ENCODE measurements around the gene SMIM23.

SMIM23 gene

DNA sequence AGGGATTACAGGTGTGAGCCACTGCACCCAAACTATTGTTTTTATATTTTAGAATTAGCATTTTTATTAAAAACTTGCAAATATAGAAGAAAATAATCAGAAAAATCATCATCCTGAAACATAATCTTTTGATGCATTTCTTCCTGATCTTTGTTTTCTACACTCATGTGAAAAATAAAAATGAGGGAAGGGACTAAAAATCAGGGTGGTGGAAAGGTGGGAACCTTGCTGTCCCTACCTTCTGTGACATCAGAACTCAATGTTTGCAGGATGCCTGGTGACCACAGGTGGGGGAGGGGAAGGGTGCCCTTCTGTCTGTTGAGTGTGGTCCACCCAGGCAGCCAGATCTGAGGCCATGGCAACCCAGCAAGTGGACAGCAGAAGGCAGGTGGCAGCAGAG, at the start of gene SMIM23:
TSS of gene SMIM23 (plus strand) at position 301 of the 400 bp plus-strand sequence. CDS start at position 356, 55 bp downstream.
- no peak for DNase-seq (ENCODE audit: low read depth)

DNA sequence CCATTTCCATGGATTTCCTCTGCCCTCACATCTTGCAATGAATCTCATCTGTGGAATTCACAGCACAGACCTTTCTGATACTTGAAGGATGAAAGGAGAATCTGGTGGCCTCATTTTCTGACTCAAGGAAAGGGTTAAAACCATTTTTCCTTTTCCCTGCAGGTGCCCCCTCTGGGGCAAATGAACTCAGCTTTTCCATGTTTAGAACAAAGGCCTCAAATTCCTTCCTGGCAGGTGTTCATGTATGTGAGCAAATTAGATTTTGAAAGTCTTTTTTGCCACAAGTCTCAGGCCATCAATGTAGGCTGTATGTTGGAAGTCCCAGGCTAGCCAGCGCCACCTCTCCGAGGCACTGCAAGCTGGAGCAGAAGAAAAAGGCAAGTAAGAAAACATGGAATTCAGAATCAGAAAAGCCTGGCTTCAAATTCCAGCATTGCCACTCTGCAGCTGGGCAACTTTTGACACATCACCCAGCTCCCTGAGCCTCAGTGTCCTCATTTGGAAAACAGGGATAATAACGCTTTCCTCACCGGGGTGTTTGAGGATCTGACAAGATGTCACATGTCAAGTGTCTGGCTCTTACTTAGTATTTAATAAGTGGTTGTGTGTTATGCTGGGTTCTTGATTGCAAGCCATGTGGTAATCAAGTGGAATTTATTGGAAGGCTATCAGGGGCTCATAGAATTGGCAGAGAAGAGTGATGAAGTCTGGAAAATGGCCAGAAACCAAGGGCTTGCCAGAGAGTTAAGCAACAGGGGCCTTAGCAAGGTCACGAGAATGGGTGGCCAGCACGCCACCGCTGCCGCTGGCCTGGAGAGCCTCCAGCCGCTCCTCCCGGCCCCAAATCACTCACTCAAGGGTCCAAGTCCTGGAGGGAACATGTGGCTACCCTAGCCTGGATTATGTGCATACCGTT, 48.4 kb upstream of the SMIM23 start:
- no peak for DNase-seq (ENCODE audit: low read depth)

DNA sequence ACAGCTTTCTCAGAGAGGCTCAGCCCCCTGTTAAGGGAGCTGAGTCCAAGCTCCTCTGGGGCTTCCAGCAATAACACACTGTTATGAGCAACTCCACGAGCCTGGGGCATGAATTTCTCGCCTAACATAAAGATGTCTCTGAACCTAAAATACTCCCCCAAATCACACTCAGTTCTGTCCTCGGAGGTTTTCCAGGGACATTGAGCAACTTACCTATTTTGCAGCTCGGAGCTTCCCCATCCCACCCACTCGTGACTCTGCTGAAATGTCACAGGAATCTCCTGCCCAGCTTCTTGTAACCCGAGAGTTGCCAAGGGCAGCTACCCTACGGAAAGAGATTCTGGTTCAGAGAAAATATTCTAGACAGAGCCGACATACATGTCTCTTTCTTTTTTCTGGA, 47.1 kb upstream of the SMIM23 start:
- no peak for DNase-seq (ENCODE audit: low read depth)

DNA sequence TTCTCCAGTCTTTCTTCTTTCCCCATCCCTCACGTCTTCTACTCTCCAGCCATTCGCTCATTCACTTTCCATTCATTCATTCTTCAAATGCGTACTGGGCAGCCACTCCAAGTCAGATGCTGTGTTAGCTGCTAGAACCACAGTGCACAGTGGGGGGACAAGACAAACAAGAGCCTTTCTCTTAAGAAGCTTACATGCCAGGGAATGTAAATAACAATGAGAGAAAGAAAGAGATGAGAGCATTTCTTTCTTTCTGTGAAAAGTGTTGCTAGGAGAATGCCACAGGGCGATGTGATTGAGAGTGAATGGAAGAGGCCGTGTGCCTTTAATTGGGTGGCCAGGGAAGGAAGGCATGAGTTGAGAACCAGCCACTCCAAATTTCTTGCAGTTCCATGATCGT, 46.3 kb upstream of the SMIM23 start:
- no peak for DNase-seq (ENCODE audit: low read depth)

DNA sequence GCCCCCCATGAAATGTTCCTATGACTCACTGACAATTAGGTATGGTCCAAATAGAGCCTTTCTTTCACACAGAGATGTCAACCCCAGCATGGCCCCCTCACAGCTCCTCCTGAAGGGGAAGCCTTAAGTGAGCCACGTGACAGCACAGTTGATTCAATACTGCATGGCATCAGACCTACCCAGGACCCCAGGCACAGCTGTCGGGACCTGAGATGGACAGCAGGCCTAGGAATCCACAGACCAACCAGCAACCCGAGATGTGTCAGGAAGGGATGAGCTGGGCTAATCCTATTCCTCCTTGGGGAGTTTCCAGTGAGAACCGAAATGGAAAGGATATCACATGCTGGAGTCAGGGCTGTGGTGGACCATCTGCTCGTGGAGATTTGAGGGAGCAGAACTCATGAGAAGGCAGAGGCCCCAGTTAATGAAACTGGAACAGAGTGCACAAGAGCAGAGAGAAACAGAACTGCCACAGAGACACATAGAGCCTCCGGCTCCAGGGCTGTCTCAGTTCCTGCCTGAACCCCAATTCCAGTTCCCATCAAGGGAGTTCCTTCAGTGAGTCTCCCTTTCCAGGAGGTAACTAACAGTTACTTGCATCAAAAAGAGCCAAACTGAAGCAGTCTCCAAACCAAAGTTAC, 42.1 kb upstream of the SMIM23 start:
- DNase-seq (ENCODE audit: low read depth), result no peak

DNA sequence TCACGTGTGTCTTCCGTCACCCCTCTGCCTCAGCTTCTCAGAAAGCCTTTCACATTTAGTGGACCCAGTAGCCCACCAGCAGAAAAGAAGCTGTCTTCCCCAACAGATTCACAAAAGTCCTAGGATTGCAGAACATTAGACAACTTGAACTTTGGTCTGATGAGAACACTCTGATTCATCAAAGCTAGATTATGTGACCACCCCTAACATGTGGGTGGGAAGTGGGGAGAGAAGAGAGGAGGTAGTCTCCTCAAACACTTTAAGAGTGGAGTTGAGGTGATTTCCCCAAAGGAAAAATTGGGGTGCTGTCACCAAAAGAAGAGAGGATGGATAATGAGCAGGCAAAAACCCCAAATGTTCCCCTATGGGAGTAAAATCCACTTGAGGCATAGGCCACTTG, 41.4 kb upstream of the SMIM23 start:
- DNase-seq (ENCODE audit: low read depth), result no peak

DNA sequence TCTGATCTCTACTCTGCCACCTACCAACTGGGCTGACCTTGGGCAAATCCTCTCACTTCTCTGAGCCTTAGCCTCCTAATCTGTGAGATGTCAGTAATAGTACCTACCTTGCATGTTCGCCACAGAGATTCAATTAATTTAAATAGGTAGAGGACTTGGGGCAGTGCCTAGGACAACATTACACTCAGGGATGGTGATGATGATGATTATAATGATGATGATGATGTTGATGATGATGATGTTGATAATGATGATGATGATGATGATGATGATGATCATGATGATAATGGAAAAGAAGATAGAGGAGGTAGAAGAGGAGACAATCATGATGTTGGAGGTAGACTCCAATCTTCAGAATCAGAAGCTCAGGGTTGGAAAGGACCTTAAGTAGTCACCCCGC, 40.7 kb upstream of the SMIM23 start:
- DNase-seq (ENCODE audit: low read depth), result no peak

DNA sequence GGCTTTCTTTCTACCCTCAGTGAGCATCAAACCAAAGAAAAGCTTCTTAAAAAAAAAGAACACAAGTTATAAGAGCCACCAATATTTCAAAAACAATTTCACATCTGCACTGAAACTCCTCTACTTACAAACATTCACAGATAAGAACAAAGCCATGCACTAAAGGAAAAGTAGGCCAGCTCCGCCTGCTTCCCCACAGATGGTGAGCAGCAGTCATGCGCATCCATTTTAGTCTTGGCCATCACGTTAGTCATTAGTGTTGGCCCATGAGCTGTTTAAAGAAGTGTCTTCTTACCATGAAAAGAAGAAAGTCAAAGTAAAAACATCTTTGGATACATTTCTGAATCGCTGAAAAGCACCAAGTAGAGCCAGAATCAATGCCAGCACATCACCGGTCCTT, 40.0 kb upstream of the SMIM23 start:
- no peak for DNase-seq (ENCODE audit: low read depth)

DNA sequence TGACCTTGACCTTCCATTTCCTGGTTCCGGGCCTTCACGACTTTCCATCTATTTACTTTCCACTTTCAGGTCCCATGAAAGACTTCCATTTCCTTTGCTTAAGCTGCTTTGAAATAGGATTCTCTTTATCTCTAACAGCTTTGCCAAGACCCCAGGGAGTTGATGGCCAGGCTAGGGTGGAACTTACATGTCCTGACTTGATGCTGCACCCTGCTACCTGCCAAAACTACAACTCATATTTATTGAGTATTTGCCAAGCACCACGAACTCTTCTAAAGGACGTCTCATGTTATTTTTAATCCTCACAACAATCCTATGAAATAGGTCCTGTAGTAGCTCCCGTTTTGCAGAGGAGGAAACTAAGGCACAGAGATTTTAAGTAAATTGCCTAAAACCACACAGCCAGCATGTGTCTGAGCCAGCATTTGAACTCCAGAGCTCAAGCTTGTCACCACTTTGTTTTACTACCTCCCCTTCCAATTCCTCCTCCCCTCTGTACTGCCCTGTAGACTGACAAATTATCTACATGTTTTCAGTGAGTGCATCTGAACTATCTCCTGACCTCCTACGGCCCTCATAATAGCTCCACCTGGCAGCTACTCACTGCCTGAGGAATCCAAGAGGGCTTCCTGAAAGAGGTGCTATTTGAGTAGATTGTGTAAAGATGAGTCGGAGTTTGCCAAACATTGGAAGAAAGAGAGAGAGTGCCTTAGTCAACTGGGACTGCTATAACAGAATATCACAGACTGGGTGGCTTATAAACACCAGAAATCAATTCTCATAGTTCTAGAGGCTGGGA, 38.4 kb upstream of the SMIM23 start:
- DNase-seq (ENCODE audit: low read depth), result no peak

DNA sequence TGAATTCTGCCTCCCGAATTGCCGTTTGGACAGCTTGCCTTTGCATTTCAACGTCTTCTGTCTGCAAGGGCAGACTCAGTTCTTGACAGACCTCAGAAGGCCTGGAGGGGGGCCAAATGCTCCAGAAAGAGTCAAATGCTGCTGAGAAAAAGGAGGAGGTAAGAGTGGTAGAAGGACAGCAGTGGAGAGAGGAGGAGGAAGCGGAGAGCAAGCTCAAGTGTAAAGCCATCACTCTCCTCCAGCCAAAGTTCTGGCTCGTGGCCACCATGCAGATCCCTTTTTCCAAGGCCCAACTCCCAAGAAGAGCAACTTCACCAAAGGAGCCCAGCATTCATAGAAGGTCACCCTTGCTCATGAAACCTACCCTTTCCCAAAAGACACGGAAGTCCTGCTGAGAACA, 36.9 kb upstream of the SMIM23 start:
- DNase-seq (ENCODE audit: low read depth), result no peak

DNA sequence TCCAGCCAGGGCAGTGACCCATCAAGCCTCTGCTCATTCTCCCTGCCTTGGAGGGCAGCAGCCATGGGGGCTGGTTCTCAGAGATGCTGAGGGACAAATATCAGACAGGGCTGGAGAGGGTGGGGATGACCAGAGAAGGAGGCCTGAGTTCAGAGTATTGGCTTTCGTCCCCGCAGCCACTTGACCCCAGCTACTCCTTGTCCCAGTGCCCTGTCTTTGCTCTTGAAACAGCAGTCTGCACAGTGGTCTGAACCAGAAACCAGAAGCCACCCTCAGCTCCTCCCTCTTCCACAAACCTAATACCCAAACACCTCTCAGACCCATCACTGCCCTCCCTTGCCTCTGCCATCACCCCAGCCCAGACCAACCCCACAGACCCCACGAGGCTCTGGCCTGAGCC, 36.3 kb upstream of the SMIM23 start:
- no peak for DNase-seq (ENCODE audit: low read depth)

DNA sequence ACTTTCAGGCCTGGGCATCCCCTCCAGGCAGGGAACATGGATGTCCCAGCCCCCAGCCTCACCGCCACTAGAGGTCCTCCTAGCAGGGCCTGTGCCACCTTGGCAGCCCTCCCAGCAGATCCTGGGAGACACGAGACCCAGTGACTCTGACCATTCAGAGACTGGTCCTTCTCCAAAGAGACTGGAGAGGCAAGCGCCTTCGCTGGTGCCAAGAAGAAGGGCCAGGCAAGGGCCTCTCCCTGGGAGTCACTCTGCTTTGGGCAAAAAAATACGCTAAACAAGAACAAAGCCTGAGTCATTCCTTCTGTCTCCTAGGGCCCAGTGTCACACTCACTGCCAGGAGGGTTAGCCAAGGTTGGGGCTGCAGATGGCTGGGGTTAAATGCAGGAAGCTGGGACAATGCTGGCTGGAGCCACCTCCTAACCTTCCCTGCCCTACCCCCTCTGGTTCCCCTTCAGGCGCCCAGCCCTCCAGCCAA, 35.3 kb upstream of the SMIM23 start:
- DNase-seq (ENCODE audit: low read depth), result no peak

DNA sequence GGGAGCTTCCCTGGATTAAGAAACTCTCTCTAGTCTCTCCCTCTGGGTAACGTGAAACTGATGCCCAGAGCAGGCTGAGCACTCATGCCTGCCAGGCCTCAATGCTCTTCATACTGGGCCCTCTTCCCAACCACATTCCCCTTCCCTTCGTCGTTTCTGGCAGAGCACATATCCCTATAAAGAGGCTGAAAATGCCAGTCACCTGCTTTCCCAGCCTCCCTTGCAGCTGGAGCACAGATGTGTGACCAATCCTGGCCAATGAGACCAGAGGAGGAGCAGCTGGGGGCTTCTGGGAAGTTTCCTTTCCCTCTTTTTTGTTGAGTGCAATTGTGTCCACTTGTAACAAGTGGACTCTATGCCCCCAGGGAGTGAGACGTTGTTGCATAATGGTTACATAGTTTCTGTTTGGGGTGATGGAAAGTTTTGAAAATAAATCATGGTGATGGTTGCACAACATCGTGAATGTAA, 30.2 kb upstream of the SMIM23 start:
- no peak for DNase-seq (ENCODE audit: low read depth)

DNA sequence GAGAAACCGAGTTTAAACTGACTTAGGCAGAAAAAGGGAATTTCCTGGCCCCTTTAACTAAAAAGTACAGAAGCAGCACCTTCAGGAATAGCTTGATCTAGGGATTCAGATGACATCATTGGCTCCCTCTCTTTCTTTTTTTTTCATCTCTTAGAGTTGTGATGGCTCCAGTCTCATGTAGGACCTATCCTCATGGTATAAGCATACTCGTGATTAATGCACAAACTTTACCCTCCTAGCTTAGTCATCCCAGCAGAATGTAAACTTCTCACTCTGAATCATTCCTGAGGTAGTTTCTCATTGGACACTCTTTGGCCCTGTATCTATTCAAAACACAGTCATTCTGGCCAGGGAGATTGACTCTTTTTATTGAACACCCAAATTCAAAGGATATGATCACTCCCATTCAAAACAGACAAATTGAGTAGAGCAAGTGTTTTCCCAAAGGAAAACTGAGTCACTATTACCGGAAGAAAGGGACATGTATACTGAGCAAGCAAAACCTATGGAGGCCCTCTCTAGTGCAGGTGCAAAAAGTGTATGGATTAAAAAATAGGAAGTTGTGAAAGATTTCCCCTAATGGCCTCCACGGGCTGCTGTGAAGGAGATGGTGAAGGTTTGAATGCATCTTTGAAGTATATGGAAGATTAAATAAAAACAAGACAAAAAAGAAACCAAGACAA, 27.6 kb upstream of the SMIM23 start:
- DNase-seq (ENCODE audit: low read depth), result no peak

DNA sequence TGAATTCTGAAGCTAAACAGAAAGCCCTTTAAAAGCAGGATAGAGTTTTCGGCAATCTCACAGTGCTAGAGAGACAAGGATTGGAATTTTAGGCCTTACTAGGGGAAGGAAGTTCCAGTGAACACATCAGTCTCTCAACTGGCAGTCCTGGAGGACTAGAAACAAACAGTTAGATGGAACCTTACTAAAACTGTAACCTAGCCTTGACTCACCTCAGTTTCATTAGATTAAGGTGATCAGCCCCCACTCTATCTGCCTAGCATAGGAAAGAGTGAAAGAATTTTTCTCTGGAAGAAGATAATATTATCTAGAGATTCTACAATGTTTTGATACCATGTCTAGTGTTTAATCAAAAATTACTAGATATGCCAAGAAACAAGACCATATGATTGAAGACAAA, 25.8 kb upstream of the SMIM23 start:
- no peak for DNase-seq (ENCODE audit: low read depth)

DNA sequence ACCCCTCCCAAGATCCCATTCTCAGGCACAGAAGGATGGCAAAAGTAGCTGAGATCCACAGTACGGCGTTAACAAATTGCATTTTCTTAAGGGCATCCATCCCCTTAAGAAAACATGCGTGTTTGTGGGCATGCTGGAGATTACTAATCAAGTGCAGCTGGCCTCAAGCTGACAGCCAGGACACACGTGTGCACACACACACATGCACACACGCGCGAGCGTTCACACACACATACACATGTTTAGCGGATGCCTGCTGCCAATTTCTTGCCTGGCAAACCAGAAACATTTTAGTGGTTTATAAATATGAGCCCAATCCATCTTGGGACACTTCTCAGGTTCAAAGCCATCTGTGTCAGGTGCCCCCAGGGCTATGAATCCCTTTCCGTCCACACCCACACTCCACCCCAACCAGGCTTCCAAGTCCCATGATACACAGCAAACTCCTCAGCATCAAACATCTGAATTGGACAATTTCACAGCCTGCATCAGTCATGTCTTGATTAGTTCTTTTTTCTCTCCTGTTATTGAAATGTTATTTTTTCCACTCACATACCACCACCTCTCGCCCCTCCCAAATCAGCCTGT, 23.5 kb upstream of the SMIM23 start:
- DNase-seq (ENCODE audit: low read depth), result no peak

DNA sequence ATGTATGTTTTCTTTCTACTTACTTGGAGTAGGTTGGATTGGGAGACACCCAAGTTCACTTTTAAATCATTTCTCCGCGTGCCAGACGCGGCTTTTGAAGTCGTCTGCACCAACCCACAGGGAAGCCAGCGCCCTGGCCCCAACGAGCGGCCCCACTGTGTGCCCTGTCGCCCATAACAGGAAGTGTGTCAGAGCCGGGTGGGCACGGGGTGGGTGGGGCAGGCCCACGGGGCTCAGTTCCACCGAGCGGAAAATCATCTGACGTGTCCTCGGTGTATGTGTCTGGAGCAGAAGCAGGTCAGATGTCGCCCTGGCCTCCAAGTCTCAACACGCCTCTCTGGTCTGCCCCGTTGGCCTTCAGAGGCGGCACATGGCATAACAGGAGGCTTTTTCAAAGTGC, 22.7 kb upstream of the SMIM23 start:
- no peak for DNase-seq (ENCODE audit: low read depth)

DNA sequence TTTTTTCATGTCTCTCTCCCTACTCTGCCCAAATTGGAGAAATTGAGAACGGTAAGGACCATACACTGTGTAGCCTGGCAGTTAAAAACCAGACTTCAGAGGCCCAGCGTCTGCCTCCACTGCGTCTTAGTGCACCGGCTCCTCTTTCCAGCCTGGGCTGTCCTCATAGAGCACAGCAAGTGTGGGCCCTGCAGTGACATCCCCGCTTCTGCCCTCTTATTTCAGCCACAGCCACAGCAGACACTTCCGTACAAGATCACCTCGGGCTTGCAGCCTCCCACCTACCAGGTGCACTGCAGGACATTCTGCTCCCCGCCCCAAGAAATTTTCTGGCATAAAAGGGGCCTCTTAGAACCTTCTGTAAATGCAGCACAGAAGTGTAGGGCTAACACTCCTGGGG, 21.4 kb upstream of the SMIM23 start:
- DNase-seq (ENCODE audit: low read depth), result no peak

DNA sequence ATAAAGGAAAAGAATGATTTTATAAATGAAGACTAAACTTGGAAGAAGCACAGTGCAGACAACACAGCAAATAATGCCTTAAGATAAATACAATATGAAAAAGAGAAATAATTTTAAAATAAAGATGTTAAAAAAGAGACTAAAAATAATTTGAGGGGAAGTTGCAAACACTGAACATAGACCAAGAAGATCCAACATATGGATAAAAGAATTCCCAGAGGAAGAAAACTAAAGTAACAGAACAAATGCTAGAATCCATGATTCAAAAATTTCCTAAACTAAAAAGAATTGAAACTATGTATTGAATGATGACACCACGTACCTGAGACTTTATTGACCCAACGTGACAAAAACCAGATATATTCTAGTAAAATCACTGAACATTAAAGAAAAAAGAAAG, 18.7 kb upstream of the SMIM23 start:
- no peak for DNase-seq (ENCODE audit: low read depth)

DNA sequence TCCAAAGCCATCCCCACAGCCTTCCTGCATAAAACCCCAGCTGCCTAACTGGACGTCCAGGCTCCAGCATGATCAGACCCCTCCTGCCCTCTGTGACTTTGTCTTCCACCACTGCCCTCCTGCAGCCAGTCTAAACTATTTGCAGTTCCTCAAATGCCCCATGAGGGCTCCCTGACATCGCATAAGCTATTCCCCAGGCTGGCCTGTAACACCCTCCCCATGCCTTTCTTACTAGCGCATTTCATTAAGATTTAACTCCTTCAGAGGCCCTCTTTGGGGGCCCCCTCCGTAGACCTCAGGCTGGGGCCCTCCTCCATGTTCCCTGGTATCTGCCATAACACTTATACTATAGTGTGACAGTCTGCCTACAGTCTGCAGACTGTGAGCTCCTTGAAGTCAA, 15.5 kb upstream of the SMIM23 start:
- DNase-seq (ENCODE audit: low read depth), result no peak

DNA sequence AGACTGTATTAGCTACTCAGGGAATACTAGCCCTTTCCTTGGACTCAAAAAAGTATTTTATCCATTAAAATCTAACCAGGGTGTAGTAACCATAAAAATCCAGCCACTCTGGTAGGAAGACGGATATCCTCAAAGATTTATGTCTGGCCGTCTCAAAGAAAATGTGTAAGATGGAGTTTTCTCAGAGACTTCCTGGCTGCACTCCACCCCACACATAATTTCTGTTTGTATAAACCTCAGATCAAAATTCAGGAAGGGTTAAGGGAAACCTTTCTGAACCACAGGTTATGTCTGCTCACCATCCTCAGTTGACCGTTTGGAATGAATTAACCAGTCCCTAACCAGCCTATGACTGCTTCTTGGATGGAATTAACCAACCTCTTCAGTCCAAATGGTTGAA, 13.8 kb upstream of the SMIM23 start:
- DNase-seq (ENCODE audit: low read depth), result no peak

DNA sequence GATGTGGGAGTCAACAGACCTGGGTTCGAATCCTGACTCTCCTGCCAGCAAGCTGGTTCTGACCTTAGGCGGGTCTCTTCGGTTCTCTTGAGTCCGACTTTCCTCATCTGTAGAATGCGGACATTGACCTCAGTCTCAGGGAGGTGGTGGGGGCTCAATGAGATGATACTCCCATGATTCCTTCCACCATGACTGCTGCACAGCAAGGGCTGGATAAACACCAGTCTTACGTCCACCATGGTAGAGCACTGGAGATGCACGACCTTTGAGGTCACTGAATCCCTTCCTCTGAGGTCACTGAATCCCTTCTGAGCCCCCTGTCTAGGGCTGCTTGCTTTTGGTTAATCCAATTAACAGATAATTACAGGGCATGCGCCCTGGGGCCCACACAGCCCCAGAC, 12.5 kb upstream of the SMIM23 start:
- DNase-seq (ENCODE audit: low read depth), result no peak
